Nephron progenitor cell (in vitro differentiated cells): Measurements from ENCODE around the gene AP3B2.
A peak's percentile ranks its signal among the peaks of the same experiment; 100 is the strongest.

ENCODE experiments used
- DNase-seq: peaks from one replicate; pipeline ENCODE4 v3.0.0; 2021
- H3K27ac Mint-ChIP-seq: 2 replicates; pipeline ENCODE4 v1.8.0; 2021; ENCODE audit warnings: mild to moderate bottlenecking, moderate library complexity, mixed read lengths
- H3K27me3 Mint-ChIP-seq: 2 replicates; pipeline ENCODE4 v1.8.0; 2021; ENCODE audit warnings: mild to moderate bottlenecking, low read depth, mixed read lengths; ENCODE audit not compliant: poor library complexity
- H3K36me3 Mint-ChIP-seq: 2 replicates; pipeline ENCODE4 v1.8.0; 2021; ENCODE audit warnings: low read depth, mixed read lengths
- H3K4me1 Mint-ChIP-seq: 2 replicates; pipeline ENCODE4 v1.8.0; 2021; ENCODE audit warnings: mixed read lengths
- H3K4me3 Mint-ChIP-seq: 2 replicates; pipeline ENCODE4 v1.8.0; 2021; ENCODE audit warnings: mild to moderate bottlenecking, moderate library complexity, mixed read lengths
- H3K9me3 Mint-ChIP-seq: 2 replicates; pipeline ENCODE4 v1.8.0; 2021; ENCODE audit warnings: mild to moderate bottlenecking, moderate library complexity, mixed read lengths
- TF ChIP-seq, protein P1 (sequence below): fragments of 200-600 bp; sonication (generic); IDR thresholded peaks from 2 replicates; pipeline ENCODE4 v1.5.0; 2021; ENCODE audit warnings: antibody characterized with exemption

AP3B2 gene

DNA sequence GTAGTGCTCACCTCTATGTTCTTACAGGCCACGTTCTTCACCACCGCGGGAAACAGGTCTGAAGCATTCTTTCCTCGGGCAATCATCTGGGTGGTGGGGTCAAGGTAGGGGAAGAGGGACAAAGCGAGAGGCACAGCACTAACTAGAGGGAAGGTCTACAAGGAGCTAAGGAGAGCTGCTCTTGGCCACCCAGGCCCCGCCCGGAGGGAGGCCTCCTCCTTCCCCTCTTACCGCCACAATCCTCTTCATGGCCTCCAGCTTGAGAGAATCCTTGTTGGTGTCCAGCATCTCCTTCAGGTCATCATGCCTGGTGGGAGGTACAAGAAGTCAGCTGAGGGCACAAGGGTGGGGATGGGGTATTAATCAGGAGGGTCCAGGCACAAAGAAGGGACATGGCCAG, 20.5 kb downstream of the AP3B2 start:
- no peaks in the 10 kb centered on the region for H3K36me3 Mint-ChIP-seq
- no peaks in the 10 kb centered on the region for H3K4me1 Mint-ChIP-seq
- no peak for DNase-seq
- no peak overlapping the region for H3K4me3 Mint-ChIP-seq
- peaks cover 11% of the 10 kb centered on the region for H3K27me3 Mint-ChIP-seq
- no peak overlapping the region for H3K27ac Mint-ChIP-seq
- TF ChIP-seq, protein P1, sequence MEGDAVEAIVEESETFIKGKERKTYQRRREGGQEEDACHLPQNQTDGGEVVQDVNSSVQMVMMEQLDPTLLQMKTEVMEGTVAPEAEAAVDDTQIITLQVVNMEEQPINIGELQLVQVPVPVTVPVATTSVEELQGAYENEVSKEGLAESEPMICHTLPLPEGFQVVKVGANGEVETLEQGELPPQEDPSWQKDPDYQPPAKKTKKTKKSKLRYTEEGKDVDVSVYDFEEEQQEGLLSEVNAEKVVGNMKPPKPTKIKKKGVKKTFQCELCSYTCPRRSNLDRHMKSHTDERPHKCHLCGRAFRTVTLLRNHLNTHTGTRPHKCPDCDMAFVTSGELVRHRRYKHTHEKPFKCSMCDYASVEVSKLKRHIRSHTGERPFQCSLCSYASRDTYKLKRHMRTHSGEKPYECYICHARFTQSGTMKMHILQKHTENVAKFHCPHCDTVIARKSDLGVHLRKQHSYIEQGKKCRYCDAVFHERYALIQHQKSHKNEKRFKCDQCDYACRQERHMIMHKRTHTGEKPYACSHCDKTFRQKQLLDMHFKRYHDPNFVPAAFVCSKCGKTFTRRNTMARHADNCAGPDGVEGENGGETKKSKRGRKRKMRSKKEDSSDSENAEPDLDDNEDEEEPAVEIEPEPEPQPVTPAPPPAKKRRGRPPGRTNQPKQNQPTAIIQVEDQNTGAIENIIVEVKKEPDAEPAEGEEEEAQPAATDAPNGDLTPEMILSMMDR = no peak
- no peaks in the 10 kb centered on the region for H3K9me3 Mint-ChIP-seq

DNA sequence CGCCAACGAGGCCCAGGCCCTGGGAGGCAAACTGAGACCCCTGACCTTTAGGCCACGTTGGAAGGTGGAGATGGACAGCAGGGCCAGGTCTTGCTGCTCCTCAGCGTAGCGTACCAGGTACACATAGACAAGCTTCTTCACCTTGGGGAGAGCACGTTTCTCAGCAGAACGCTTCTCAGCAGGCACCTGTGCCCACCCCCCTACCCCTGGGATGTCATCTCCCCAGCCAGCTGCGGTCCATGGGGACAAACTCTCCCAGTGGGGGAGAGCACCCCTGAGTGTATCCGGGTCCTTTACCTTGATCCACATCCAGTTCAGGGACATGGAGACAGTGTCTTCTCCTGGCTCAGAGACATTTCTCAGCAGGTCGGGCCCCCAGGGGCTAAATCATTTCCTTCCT, 21.0 kb downstream of the AP3B2 start:
- Mint-ChIP-seq H3K4me1 (no peaks in the 10 kb centered on the region), H3K36me3 (no peaks in the 10 kb centered on the region), H3K27me3 (peaks cover 14% of the 10 kb centered on the region), H3K27ac (no peak overlapping the region), H3K9me3 (no peaks in the 10 kb centered on the region), H3K4me3 (no peak overlapping the region)
- DNase-seq = no peak
- TF ChIP-seq, protein P1 = no peak

DNA sequence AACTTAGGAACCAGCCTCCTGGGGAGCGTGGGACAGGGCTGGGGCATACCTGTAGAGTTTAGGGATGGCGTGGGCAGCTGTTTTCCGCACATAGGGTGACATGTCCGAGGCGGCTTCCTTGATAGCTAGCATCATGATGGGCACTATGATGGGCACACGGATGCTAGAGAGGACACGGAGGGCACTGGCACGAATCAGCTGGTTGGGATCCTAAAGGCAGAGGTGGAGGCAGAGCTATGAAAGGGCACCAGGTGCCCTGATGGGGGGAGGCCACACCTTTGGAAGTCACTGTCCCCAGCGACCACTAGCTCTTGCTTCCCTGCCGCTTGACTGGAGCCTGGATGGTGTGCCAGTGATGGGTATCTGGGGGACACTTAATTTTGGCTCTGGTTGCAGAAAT, 28.3 kb downstream of the AP3B2 start:
- Mint-ChIP-seq H3K9me3 (peaks cover 4% of the 10 kb centered on the region), H3K36me3 (no peaks in the 10 kb centered on the region), H3K27ac (no peak overlapping the region), H3K4me1 (peaks cover 9% of the 10 kb centered on the region), H3K27me3 (peaks cover 83% of the 10 kb centered on the region), H3K4me3 (peak overlapping the region; percentile 89)
- TF ChIP-seq, protein P1 = no peak
- DNase-seq = no peak

DNA sequence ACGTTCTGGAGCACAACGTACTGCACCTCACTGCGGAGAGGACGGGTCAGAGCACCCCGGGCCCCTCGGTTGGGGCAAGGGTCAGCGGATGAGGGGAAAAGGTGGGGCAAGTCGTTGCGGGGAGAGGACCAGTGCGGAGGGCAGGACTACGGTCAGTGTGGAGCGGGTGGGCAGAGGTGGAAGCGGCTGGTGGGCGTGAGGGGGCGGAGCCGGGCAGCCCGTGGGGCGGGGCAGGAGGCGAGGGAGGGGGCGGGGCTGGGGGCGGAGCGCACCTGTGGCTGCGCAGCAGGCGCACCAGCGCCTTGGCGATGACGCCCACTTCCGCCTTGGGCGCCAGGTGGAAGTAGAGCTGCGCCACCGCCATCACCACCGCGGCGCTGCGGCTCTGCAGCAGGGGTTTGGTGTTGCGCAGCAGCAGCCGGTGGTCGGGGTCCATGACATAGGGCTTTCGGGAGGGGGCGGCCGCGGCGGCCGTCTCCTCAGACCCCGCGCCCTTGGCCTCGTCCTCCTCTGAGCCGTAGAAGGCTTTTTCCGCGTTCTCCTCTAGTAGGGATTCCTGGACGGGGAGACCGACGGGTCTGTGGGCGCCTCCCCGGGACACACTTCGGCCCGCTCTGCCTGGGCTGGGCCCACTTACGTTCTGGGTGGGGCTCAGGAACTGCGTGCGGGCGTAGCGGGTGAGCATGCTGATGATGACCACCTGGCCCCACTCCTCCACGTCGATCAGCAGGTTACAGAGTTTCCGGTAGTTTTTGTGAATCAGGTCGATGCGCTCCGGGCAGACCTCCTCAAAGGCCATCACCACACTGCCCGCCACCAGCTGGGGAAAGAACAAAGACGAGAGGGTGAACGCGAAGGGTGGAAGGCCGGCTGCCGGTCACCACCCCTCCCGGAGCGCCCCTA, 29.2 kb downstream of the AP3B2 start:
- Mint-ChIP-seq H3K4me3 (peak overlapping the region; percentile 89), H3K27ac (no peak overlapping the region), H3K9me3 (peaks cover 4% of the 10 kb centered on the region), H3K27me3 (peaks cover 91% of the 10 kb centered on the region), H3K4me1 (peaks cover 9% of the 10 kb centered on the region), H3K36me3 (no peaks in the 10 kb centered on the region)
- peak; percentile 85 for DNase-seq
- TF ChIP-seq, protein P1 = no peak

DNA sequence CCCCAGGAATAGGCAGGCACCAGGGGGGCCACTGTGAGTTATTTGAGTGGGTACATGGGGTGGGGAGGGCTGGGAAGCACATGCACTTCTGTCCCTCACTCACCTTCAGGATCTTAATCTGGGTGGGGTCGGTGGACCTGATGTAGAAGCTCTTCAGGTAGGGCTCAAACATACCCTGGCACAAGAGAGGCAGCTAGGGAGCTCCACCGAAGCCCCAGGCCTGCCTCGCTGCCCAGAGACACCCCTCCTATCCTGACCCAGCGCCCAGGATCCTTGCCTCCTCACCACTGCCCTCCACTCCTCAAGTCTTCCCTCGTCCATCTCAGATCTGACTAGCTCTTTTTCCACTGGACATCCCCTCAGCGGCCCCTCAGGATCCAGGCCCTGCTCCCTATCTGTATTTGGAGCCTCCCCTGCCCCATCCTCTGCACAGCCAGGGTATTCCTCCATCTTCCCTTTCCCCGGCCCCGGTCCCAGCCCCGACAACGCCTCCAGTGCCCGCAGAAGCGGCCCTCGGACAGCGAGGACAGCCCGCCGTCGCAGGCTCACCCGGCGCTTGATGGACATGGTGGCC, 30.0 kb downstream of the AP3B2 start:
- Mint-ChIP-seq H3K4me1 (peaks cover 9% of the 10 kb centered on the region), H3K27me3 (peaks cover 90% of the 10 kb centered on the region), H3K27ac (no peak overlapping the region), H3K4me3 (peak overlapping the region; percentile 89), H3K36me3 (no peaks in the 10 kb centered on the region), H3K9me3 (peaks cover 4% of the 10 kb centered on the region)
- no peak for DNase-seq
- TF ChIP-seq, protein P1 = no peak
